Trophoblast cell (in vitro differentiated cells and primary cell): Measurements from ENCODE around the gene E2F2.

Experiments used
- DNase-seq, 2 donors: peaks; one replicate each; pipeline ENCODE4 v3.0.0-alpha.2; 2016
- H2AFZ ChIP-seq: 2 replicates; pipeline ENCODE4 v1.6.1; 2013; ENCODE audit warnings: low read length, moderate library complexity, mild to moderate bottlenecking; ENCODE audit not compliant: insufficient read depth, poor library complexity
- H2AK5ac ChIP-seq: 2 replicates; pipeline ENCODE4 v1.6.1; 2013; ENCODE audit warnings: mild to moderate bottlenecking, low read length
- H2BK120ac ChIP-seq: 2 replicates; pipeline ENCODE4 v1.6.1; 2013; ENCODE audit warnings: low read length, mild to moderate bottlenecking, moderate library complexity; ENCODE audit not compliant: insufficient read depth, poor library complexity
- H2BK12ac ChIP-seq: 2 replicates; pipeline ENCODE4 v1.6.1; 2013; ENCODE audit warnings: mild to moderate bottlenecking, low read length, moderate library complexity
- H2BK5ac ChIP-seq: 2 replicates; pipeline ENCODE4 v1.6.1; 2013; ENCODE audit warnings: low read length, low read depth, moderate library complexity, mild to moderate bottlenecking; ENCODE audit not compliant: poor library complexity
- H3K14ac ChIP-seq: 2 replicates; pipeline ENCODE4 v1.6.1; 2013; ENCODE audit warnings: mild to moderate bottlenecking, low read length
- H3K18ac ChIP-seq: 2 replicates; pipeline ENCODE4 v1.6.1; 2013; ENCODE audit warnings: mild to moderate bottlenecking, low read length
- H3K23ac ChIP-seq: 2 replicates; pipeline ENCODE4 v1.6.1; 2013; ENCODE audit warnings: low read length
- H3K27ac ChIP-seq: 2 replicates; pipeline ENCODE4 v1.5.1; 2013; ENCODE audit warnings: low read depth, mild to moderate bottlenecking, inconsistent platforms, low read length, moderate library complexity
- H3K27me3 ChIP-seq: 2 replicates; pipeline ENCODE4 v1.6.1; 2013; ENCODE audit warnings: inconsistent platforms, mild to moderate bottlenecking, low read length, moderate library complexity; ENCODE audit not compliant: insufficient read depth
- H3K36me3 ChIP-seq, 2 experiments: 1 replicate in 1 of 2; 2 replicates in 1 of 2; pipeline ENCODE4 v1.6.1; 2013; ENCODE audit warnings: low read length in 2 of 2, mild to moderate bottlenecking in 2 of 2, moderate library complexity in 1 of 2; ENCODE audit not compliant: insufficient read depth in 2 of 2, control insufficient read depth in 1 of 2
- H3K4ac ChIP-seq: 2 replicates; pipeline ENCODE4 v1.6.1; 2013; ENCODE audit warnings: low read depth, mild to moderate bottlenecking, low read length, moderate library complexity
- H3K4me1 ChIP-seq, 2 experiments: 1 replicate in 1 of 2; 2 replicates in 1 of 2; pipeline ENCODE4 v1.6.1; 2013; ENCODE audit warnings: low read length in 2 of 2, mild to moderate bottlenecking in 2 of 2, moderate library complexity in 1 of 2; ENCODE audit not compliant: insufficient read depth in 2 of 2, control insufficient read depth in 1 of 2
- H3K4me2 ChIP-seq: 2 replicates; pipeline ENCODE4 v1.6.1; 2013; ENCODE audit warnings: inconsistent platforms, mild to moderate bottlenecking, low read length, moderate library complexity
- H3K4me3 ChIP-seq: 2 replicates; pipeline ENCODE4 v1.5.1; 2013; ENCODE audit warnings: mild to moderate bottlenecking, low read depth, low read length, inconsistent platforms
- H3K79me1 ChIP-seq: one replicate; pipeline ENCODE4 v1.6.1; 2013; ENCODE audit warnings: low read length
- H3K79me2 ChIP-seq: 2 replicates; pipeline ENCODE4 v1.6.1; 2013; ENCODE audit warnings: low read length, mild to moderate bottlenecking; ENCODE audit not compliant: control insufficient read depth, insufficient read depth, poor library complexity
- H3K9ac ChIP-seq: 2 replicates; pipeline ENCODE4 v1.6.1; 2013; ENCODE audit warnings: mild to moderate bottlenecking, low read length
- H3K9me3 ChIP-seq: 2 replicates; pipeline ENCODE4 v1.6.1; 2013; ENCODE audit warnings: low read depth, mild to moderate bottlenecking, control low read depth, inconsistent platforms, low read length; ENCODE audit not compliant: insufficient read depth
- H4K12ac ChIP-seq: 2 replicates; pipeline ENCODE4 v1.6.1; 2013; ENCODE audit warnings: low read depth, mild to moderate bottlenecking, low read length, moderate library complexity
- H4K8ac ChIP-seq: 2 replicates; pipeline ENCODE4 v1.6.1; 2013; ENCODE audit warnings: low read depth, mild to moderate bottlenecking, low read length, moderate library complexity
- H4K91ac ChIP-seq: one replicate; pipeline ENCODE4 v1.6.1; 2013; ENCODE audit warnings: low read depth, mild to moderate bottlenecking, low read length, moderate library complexity
- WGBS: extraction: QIAGEN DNeasy Blood & Tissue Kit; methylation state at CpG from one replicate; pipeline ENCODE4 v1.1.7; 2013; ENCODE audit warnings: missing lambda C conversion rate; ENCODE audit not compliant: insufficient read length, insufficient coverage; ENCODE audit errors: extremely low coverage; 5-methylcytosine and 5-hydroxymethylcytosine counted together

Gene E2F2

DNA sequence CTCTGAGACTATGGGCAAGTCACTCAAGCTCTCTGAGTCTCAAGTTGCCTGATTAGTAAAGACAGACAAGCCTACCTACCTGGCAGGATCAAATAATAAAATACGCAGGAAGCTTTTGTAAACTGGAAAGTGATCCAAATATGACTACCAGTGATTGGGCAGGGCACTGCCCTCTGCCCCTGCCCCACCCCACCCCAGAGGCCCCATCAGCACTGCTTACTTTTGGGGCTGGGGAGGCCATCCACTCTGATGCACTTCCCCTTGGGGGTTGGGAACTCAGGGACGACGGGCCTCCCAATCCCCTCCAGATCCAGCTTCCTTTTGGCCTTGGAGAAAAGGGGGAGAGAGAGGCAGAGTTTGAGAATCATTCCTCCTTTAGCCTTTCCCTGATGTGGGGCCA, 6.9 kb downstream of the E2F2 start:
- H2AK5ac ChIP-seq, result no peak overlapping the region
- no peaks in the 10 kb centered on the region for H3K9me3 ChIP-seq
- no peak overlapping the region for H3K23ac ChIP-seq
- no peak overlapping the region for H2AFZ ChIP-seq
- H2BK5ac ChIP-seq, result no peak overlapping the region
- H3K79me1 ChIP-seq, result no peaks in the 10 kb centered on the region
- H4K91ac ChIP-seq, result no peak overlapping the region
- H3K27ac ChIP-seq, result no peak overlapping the region
- no peak overlapping the region for H3K9ac ChIP-seq
- WGBS, result no CpG with 5 or more reads among the region's 3 CpGs
- no peaks in the 10 kb centered on the region for H3K79me2 ChIP-seq
- H3K4ac ChIP-seq, result no peak overlapping the region
- no peak overlapping the region for H3K14ac ChIP-seq
- H3K18ac ChIP-seq, result no peak overlapping the region
- H3K36me3 ChIP-seq, result no peaks in the 10 kb centered on the region
- H3K4me1 ChIP-seq, result no peaks in the 10 kb centered on the region
- H2BK120ac ChIP-seq, result no peak overlapping the region
- no peak for DNase-seq
- no peak overlapping the region for H2BK12ac ChIP-seq
- no peak overlapping the region for H3K4me2 ChIP-seq
- H4K12ac ChIP-seq, result no peak overlapping the region
- H3K27me3 ChIP-seq, result no peaks in the 10 kb centered on the region
- H3K4me3 ChIP-seq, result no peak overlapping the region
- no peak overlapping the region for H4K8ac ChIP-seq

DNA sequence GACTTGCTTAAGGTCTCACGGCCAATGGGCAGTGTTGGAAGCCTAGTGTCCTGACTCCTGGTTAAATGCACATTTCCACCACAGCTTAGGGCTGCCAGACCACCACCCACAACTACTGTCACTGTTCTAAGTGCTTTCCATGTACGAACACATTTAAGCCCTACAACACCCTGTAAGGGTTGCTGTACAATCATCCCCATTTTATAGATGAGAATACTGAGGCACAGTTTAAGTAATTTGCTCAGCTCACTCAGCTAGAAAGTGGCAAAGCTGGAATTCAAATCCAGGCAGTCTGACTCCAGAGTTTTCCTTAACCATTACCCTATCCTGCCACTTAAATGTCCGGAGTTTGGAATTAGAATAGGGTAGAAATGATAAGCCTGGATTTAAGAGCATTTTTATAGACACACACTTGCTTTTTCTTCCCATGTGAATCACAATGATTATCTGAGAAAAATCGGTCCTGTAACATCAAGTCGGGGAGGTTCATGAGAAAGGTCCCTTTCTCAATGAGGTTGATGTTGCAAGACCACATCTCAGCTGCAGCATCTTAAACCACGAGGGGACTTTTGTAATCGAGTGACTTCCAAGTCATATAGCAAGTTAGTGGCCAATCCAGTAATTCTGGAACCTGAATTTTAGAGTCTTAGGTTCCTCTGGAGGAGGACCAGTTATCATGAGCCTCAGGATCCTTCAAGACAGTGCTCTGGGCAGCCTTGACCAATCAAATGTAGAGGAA, 8.6 kb downstream of the E2F2 start:
- peak overlapping the region; percentile 15 for H2BK120ac ChIP-seq
- no peak overlapping the region for H2BK12ac ChIP-seq
- no peak overlapping the region for H2AFZ ChIP-seq
- H3K4me3 ChIP-seq, result no peak overlapping the region
- H4K8ac ChIP-seq, result no peak overlapping the region
- peaks cover 0 to 4% of the 10 kb centered on the region in 2 experiments for H3K36me3 ChIP-seq
- no peak overlapping the region for H3K14ac ChIP-seq
- H3K23ac ChIP-seq, result no peak overlapping the region
- WGBS, result no CpG with 5 or more reads among the region's 7 CpGs
- H2AK5ac ChIP-seq, result no peak overlapping the region
- no peak overlapping the region for H3K9ac ChIP-seq
- no peaks in the 10 kb centered on the region for H3K9me3 ChIP-seq
- no peaks in the 10 kb centered on the region for H3K4me1 ChIP-seq
- H3K79me1 ChIP-seq, result no peaks in the 10 kb centered on the region
- no peaks in the 10 kb centered on the region for H3K27me3 ChIP-seq
- H2BK5ac ChIP-seq, result no peak overlapping the region
- no peak overlapping the region for H3K27ac ChIP-seq
- H4K12ac ChIP-seq, result no peak overlapping the region
- no peak overlapping the region for H4K91ac ChIP-seq
- no peak overlapping the region for H3K4me2 ChIP-seq
- H3K4ac ChIP-seq, result no peak overlapping the region
- H3K18ac ChIP-seq, result no peak overlapping the region
- DNase-seq, result peak in 1 of 2 donors; percentile 44
- H3K79me2 ChIP-seq, result no peaks in the 10 kb centered on the region

DNA sequence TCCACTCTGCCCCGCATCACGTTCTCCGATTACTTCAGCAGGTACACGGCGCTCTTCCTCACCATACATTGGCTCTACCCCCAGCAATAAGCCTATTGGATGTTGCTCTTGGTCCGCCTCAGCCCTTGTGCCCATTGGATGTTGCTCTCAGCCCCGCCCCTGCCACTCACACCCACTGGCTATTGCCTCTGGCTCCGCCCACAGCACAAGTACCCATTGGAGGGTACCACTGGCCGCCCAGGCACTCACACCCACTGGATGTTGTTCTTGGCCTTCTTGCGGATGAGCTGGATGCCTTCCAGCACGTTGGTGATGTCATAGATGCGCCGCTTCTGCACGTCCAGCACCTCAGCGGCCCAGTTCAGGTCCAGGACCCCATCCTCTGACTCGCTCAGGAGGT, 9.4 kb downstream of the E2F2 start:
- no CpG with 5 or more reads among the region's 16 CpGs for WGBS
- Histone ChIP-seq H3K18ac (no peak overlapping the region), H3K4me1 (no peaks in the 10 kb centered on the region), H3K79me2 (no peaks in the 10 kb centered on the region), H4K8ac (no peak overlapping the region), H2BK5ac (no peak overlapping the region), H3K9me3 (peaks cover 2% of the 10 kb centered on the region), H3K14ac (no peak overlapping the region), H3K4me3 (no peak overlapping the region), H3K79me1 (no peaks in the 10 kb centered on the region), H3K23ac (no peak overlapping the region), H4K91ac (no peak overlapping the region), H3K4me2 (no peak overlapping the region), H3K9ac (no peak overlapping the region), H4K12ac (no peak overlapping the region), H3K27ac (no peak overlapping the region), H2AK5ac (no peak overlapping the region), H2BK12ac (no peak overlapping the region), H3K4ac (no peak overlapping the region), H3K36me3 (peaks cover 0 to 4% of the 10 kb centered on the region in 2 experiments), H3K27me3 (no peaks in the 10 kb centered on the region), H2BK120ac (no peak overlapping the region), H2AFZ (no peak overlapping the region)
- DNase-seq, result no peak

DNA sequence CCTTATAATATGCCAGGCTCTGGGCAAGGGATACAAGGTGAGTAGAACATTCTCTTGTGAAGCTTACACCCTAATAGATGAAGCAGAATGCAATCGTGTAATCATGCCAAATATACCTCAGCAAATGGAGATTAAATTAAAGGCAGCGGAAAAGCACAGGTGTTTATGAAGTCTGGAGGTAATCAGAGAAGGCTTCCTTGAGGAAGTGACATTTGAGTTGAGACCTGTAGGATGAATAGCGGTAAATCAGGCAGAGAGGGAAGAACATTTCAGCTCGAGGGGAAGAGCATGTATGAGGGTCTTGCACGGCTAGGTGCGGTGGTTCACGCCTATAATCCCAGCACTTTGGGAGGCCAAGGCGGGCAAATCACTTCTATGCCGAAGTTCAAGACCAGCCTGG, 13.5 kb downstream of the E2F2 start:
- no CpG with 5 or more reads among the region's 9 CpGs for WGBS
- no peak overlapping the region for H3K23ac ChIP-seq
- H3K4ac ChIP-seq, result no peak overlapping the region
- no peak overlapping the region for H2BK12ac ChIP-seq
- no peaks in the 10 kb centered on the region for H3K4me1 ChIP-seq
- H3K79me2 ChIP-seq, result no peaks in the 10 kb centered on the region
- no peaks in the 10 kb centered on the region for H3K27me3 ChIP-seq
- H3K4me3 ChIP-seq, result no peak overlapping the region
- no peak overlapping the region for H3K18ac ChIP-seq
- no peak overlapping the region for H3K9ac ChIP-seq
- peaks cover 2% of the 10 kb centered on the region for H3K9me3 ChIP-seq
- no peak overlapping the region for H2AFZ ChIP-seq
- no peak overlapping the region for H3K14ac ChIP-seq
- DNase-seq, result no peak
- peaks cover 4% of the 10 kb centered on the region in 2 experiments for H3K36me3 ChIP-seq
- no peak overlapping the region for H4K91ac ChIP-seq
- H4K12ac ChIP-seq, result no peak overlapping the region
- no peak overlapping the region for H4K8ac ChIP-seq
- H2BK120ac ChIP-seq, result no peak overlapping the region
- H2BK5ac ChIP-seq, result no peak overlapping the region
- H3K79me1 ChIP-seq, result no peaks in the 10 kb centered on the region
- H2AK5ac ChIP-seq, result no peak overlapping the region
- no peak overlapping the region for H3K27ac ChIP-seq
- no peak overlapping the region for H3K4me2 ChIP-seq
